ENCODE data around the gene SFTPB.

- TF ChIP-seq POLR2A (IDR thresholded peaks at IDR 0.05), result no peak
- TF ChIP-seq CTCF (IDR thresholded peaks at IDR 0.05), result no peak
- TF ChIP-seq EP300 (IDR thresholded peaks at IDR 0.05), result peak; percentile 27
Measured at GRCh38 chr2:85708641-85709040, 40.6 kb upstream of the SFTPB start.
